ENCODE results near the gene SLC9A2. TPM values are rescaled to one million over a fixed set of nuclear protein-coding genes. Genes with fewer than 3 reads are reported as not detected.

The SLC9A2 gene
- total and polyA plus RNA-seq, 2 donors (not counting 1 experiment from before 2014, with no cell fraction given) = not detected

GRCh38 chr2:102748107-102748506, 128.8 kb downstream of the SLC9A2 start:
- peaks cover 0 to 1% (median 0%) of the 10 kb centered on the region in 3 donors for H3K9me3 ChIP-seq (ENCODE audit: control extremely low read depth in 1 of 3, control insufficient read depth in 2 of 3, insufficient read depth in 1 of 3, low read length in 2 of 3)
- intact Hi-C loops (cut with micrococcal nuclease) = no loop called here
- H3K4me3 Mint-ChIP-seq = no peak overlapping the region
- H3K4me2 ChIP-seq (replicated peaks; ENCODE audit: low read depth, low read length, poor library complexity, severe bottlenecking) = no peak overlapping the region
- H2AFZ ChIP-seq (ENCODE audit: insufficient read depth, low read depth, low read length, poor library complexity, severe bottlenecking) = no peak overlapping the region
- H3K4me3 ChIP-seq (ENCODE audit: control extremely low read depth in 1 of 5, extremely low read depth in 1 of 5, insufficient read depth in 1 of 5, low read depth in 2 of 5, low read length in 4 of 5) = no peak overlapping the region
- no peaks in the 10 kb centered on the region for H3K27me3 ChIP-seq (replicated peaks in 1 of 4; ENCODE audit: control extremely low read depth in 1 of 4, control insufficient read depth in 3 of 4, insufficient read depth in 4 of 4, low read length in 3 of 4)
- H3K4me1 Mint-ChIP-seq = peaks cover 10% of the 10 kb centered on the region
- peaks cover 0 to 1% of the 10 kb centered on the region in 2 experiments for H3K36me3 ChIP-seq (replicated peaks in 1 of 2; ENCODE audit: control extremely low read depth in 1 of 2, control insufficient read depth in 1 of 2, extremely low read depth in 1 of 2, insufficient read depth in 2 of 2, low read length in 1 of 2)
- ChIA-PET POLR2A (no interaction called here), CTCF (interaction anchor here (1.2 to 1.3 kb wide), 2 partner anchors 9 to 11 kb away, joined by 4 to 7 read pairs; a partner anchor contains a TSS)
- ATAC-seq (ENCODE audit: low read depth) = no peak
- H3K27ac Mint-ChIP-seq = no peak overlapping the region
- H4K20me1 ChIP-seq (ENCODE audit: control insufficient read depth, insufficient read depth, low read length, poor library complexity, severe bottlenecking) = no peaks in the 10 kb centered on the region
- no peaks in the 10 kb centered on the region for H3K27me3 Mint-ChIP-seq
- 100% methylated on average over 2 of the region's 4 CpGs for WGBS (ENCODE audit: insufficient coverage)
- DNase-seq = no peak
- no peaks in the 10 kb centered on the region for H3K9me3 Mint-ChIP-seq (ENCODE audit: insufficient read depth)
- H3K4me1 ChIP-seq (ENCODE audit: control insufficient read depth in 2 of 2, insufficient read depth in 2 of 2, low read length in 2 of 2) = peaks cover 0 to 10% of the 10 kb centered on the region in 2 donors
- TF ChIP-seq EZH2 (IDR thresholded peaks at IDR 0.05; ENCODE audit: borderline replicate concordance, insufficient read depth, low read depth, low read length, poor library complexity, severe bottlenecking) (no peak), CTCF (IDR thresholded peaks at IDR 0.05) (no peak)
- no peak overlapping the region for H3K27ac ChIP-seq (ENCODE audit: low read length in 2 of 2)
- H3K9ac ChIP-seq (ENCODE audit: low read length) = no peak overlapping the region
- H3K79me2 ChIP-seq (ENCODE audit: control insufficient read depth, insufficient read depth, low read length) = no peaks in the 10 kb centered on the region

- Mint-ChIP-seq H3K4me3 (no peak overlapping the region), H3K27ac (no peak overlapping the region), H3K27me3 (no peaks in the 10 kb centered on the region), H3K4me1 (peaks cover 10% of the 10 kb centered on the region), H3K9me3 (ENCODE audit: insufficient read depth) (no peaks in the 10 kb centered on the region)
- H3K9me3 ChIP-seq (ENCODE audit: control extremely low read depth in 1 of 3, control insufficient read depth in 2 of 3, insufficient read depth in 1 of 3, low read length in 2 of 3) = peaks cover 0 to 1% (median 0%) of the 10 kb centered on the region in 3 donors
- DNase-seq = peak; percentile 43
- ChIA-PET CTCF (interaction anchor here (6.4 kb wide), 1 partner anchor 15 kb away, joined by 71 read pairs; the partner anchor contains the start of gene TMEM182), POLR2A (no interaction called here)
- H3K9ac ChIP-seq (ENCODE audit: low read length) = no peak overlapping the region
- peak; percentile 36 for ATAC-seq (ENCODE audit: low read depth)
- H3K36me3 ChIP-seq (replicated peaks in 1 of 2; ENCODE audit: control extremely low read depth in 1 of 2, control insufficient read depth in 1 of 2, extremely low read depth in 1 of 2, insufficient read depth in 2 of 2, low read length in 1 of 2) = peaks cover 0 to 1% of the 10 kb centered on the region in 2 experiments
- TF ChIP-seq EZH2 (IDR thresholded peaks at IDR 0.05; ENCODE audit: borderline replicate concordance, insufficient read depth, low read depth, low read length, poor library complexity, severe bottlenecking) = no peak
- H3K4me1 ChIP-seq (ENCODE audit: control insufficient read depth in 2 of 2, insufficient read depth in 2 of 2, low read length in 2 of 2) = peaks cover 0 to 10% of the 10 kb centered on the region in 2 donors
- no peak overlapping the region for H2AFZ ChIP-seq (ENCODE audit: insufficient read depth, low read depth, low read length, poor library complexity, severe bottlenecking)
- H3K27ac ChIP-seq (ENCODE audit: low read length in 2 of 2) = no peak overlapping the region
- H3K4me3 ChIP-seq (ENCODE audit: control extremely low read depth in 1 of 5, extremely low read depth in 1 of 5, insufficient read depth in 1 of 5, low read depth in 2 of 5, low read length in 4 of 5) = no peak overlapping the region
- no peaks in the 10 kb centered on the region for H3K27me3 ChIP-seq (replicated peaks in 1 of 4; ENCODE audit: control extremely low read depth in 1 of 4, control insufficient read depth in 3 of 4, insufficient read depth in 4 of 4, low read length in 3 of 4)
- no peaks in the 10 kb centered on the region for H4K20me1 ChIP-seq (ENCODE audit: control insufficient read depth, insufficient read depth, low read length, poor library complexity, severe bottlenecking)
- intact Hi-C loops (cut with micrococcal nuclease) = no loop called here
- no CpG with 5 or more reads among the region's 3 CpGs for WGBS (ENCODE audit: insufficient coverage)
- peaks cover 8% of the 10 kb centered on the region for H3K79me2 ChIP-seq (ENCODE audit: control insufficient read depth, insufficient read depth, low read length)
- H3K4me2 ChIP-seq (replicated peaks; ENCODE audit: low read depth, low read length, poor library complexity, severe bottlenecking) = peak overlapping the region; percentile 2
Observed at GRCh38 chr2:102749938-102750337, 130.6 kb downstream of the SLC9A2 start.

All from B cell (primary cell).